Colonic mucosa (tissue), 4 donors: ENCODE results near the gene AFM. TPM values are rescaled to one million over a fixed set of nuclear protein-coding genes. Genes with fewer than 3 reads are reported as not detected.

Experiments used
- DNase-seq: peaks from one replicate; pipeline ENCODE4 v3.0.0-alpha.2; 2020
- H3K27ac ChIP-seq: fragments of 200-600 bp; one replicate; pipeline ENCODE4 v1.8.0; 2021
- H3K27me3 ChIP-seq: fragments of 200-600 bp; one replicate; pipeline ENCODE4 v1.8.0; 2021
- H3K36me3 ChIP-seq: fragments of 200-600 bp; one replicate; pipeline ENCODE4 v1.8.0; 2021
- H3K4me1 ChIP-seq: fragments of 200-600 bp; one replicate; pipeline ENCODE4 v1.8.0; 2021; ENCODE audit warnings: mild to moderate bottlenecking
- H3K4me3 ChIP-seq: fragments of 200-600 bp; one replicate; pipeline ENCODE4 v1.8.0; 2021
- H3K9ac ChIP-seq, 2 donors: one replicate each; pipeline ENCODE4 v1.7.0; 2013; ENCODE audit warnings: control low read depth in 2 of 2, low read depth in 2 of 2, low read length in 2 of 2
- H3K9me3 ChIP-seq: fragments of 200-600 bp; one replicate; pipeline ENCODE4 v1.8.0; 2021
- intact Hi-C: fragments of 100-400 bp; cut with DNase I; formaldehyde crosslinking; loops from one replicate; pipeline ENCODE4 v1.14.1; 2022
- total RNA-seq, 2 donors: library from RNA; stranded (reverse); fragmentation: NEBNext Ultra II Directional in 1 of 2; extraction: Animal tissue kit (Norgen Biotek cat#: 25700) in 1 of 2; gene quantifications; one replicate each; pipeline ENCODE4 v1.2.1, GENCODE V29; 2021
- TF ChIP-seq, protein P1 (sequence below): fragments of 200-600 bp; IDR thresholded peaks from one replicate; pipeline ENCODE4 v1.8.0; 2022; ENCODE audit warnings: antibody characterized with exemption, mild to moderate bottlenecking
- donor health status: healthy.
- donor health status: DM: no; HTN: no; CAD: no.
- donor health status: DM: no; HTN: no; CAD: no.

The AFM gene
- total RNA-seq, 2 donors from 2014 or later = 0.27 TPM; not detected in 1

DNA sequence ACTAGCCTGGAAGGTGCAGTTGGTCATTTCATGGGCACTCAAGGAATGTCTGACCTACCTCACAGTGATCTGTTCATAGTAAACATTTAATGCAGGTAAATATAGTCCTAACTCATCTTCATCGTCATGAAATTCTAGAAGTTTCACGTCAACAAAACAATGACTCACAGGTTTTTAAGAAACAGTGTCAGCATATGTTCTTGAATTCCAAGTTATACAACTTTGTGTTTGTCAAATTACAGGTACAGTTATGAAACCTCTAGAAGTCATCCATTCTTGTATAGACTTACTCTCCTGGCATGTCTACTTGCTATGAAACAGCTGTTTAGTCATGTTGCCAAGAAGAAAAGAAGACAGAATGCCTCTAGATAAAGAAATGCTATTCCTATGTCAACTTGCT is 46.6 kb downstream of the AFM start:
- TF ChIP-seq, protein P1, sequence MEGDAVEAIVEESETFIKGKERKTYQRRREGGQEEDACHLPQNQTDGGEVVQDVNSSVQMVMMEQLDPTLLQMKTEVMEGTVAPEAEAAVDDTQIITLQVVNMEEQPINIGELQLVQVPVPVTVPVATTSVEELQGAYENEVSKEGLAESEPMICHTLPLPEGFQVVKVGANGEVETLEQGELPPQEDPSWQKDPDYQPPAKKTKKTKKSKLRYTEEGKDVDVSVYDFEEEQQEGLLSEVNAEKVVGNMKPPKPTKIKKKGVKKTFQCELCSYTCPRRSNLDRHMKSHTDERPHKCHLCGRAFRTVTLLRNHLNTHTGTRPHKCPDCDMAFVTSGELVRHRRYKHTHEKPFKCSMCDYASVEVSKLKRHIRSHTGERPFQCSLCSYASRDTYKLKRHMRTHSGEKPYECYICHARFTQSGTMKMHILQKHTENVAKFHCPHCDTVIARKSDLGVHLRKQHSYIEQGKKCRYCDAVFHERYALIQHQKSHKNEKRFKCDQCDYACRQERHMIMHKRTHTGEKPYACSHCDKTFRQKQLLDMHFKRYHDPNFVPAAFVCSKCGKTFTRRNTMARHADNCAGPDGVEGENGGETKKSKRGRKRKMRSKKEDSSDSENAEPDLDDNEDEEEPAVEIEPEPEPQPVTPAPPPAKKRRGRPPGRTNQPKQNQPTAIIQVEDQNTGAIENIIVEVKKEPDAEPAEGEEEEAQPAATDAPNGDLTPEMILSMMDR = no peak
- no peak overlapping the region for H3K4me3 ChIP-seq
- H3K27ac ChIP-seq = no peak overlapping the region
- no peaks in the 10 kb centered on the region for H3K9me3 ChIP-seq
- intact Hi-C loops = no loop called here
- H3K36me3 ChIP-seq = no peaks in the 10 kb centered on the region
- no peaks in the 10 kb centered on the region for H3K4me1 ChIP-seq
- DNase-seq = no peak
- no peaks in the 10 kb centered on the region for H3K27me3 ChIP-seq
- no peak overlapping the region for H3K9ac ChIP-seq

DNA sequence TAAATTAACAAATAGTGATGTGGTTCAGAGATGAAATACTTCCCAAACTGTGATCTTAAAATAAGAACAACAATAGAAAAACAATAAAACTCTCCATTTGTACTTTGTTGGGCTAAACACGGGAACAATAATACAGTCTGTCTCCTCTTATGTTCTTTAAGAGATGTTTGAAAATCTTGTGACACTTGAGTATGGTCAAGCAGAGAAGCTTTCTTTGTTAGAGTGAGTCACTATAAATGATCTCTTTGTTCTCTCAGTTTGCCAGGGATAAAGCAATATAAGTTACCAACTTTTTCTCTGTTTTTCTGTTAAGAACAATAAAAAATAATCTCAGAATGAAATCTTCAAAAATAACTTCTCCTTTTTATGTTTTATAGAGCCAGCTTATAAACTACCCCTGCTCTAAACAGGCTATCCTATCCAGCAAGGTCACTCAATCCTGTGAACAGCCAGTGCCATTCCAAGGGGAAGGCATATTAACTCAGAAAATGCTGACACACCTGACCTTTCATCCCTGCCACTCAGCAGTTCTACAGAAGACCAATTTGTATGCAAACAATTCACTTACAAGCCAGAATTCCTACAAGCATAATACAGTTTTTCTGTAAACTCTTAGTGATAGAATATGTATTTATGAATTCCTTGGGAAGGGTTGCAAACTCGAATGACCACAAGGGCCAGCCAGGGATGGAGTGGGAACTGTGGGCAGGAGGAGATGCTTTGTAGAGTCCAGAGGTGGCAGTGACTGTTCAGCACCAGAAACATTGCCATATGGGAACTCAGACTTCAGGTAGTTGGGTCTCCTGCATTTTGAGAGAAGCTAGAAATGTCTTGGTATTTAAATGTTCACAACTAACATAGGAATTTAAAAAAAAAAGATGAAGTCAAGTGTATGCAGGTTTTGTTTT is 52.2 kb downstream of the AFM start:
- intact Hi-C loops = no loop called here
- Histone ChIP-seq H3K27ac (no peak overlapping the region), H3K4me3 (no peak overlapping the region), H3K9me3 (no peaks in the 10 kb centered on the region), H3K27me3 (no peaks in the 10 kb centered on the region), H3K4me1 (no peaks in the 10 kb centered on the region), H3K36me3 (no peaks in the 10 kb centered on the region), H3K9ac (no peak overlapping the region)
- TF ChIP-seq, protein P1 = no peak
- DNase-seq = peak; percentile 24

DNA sequence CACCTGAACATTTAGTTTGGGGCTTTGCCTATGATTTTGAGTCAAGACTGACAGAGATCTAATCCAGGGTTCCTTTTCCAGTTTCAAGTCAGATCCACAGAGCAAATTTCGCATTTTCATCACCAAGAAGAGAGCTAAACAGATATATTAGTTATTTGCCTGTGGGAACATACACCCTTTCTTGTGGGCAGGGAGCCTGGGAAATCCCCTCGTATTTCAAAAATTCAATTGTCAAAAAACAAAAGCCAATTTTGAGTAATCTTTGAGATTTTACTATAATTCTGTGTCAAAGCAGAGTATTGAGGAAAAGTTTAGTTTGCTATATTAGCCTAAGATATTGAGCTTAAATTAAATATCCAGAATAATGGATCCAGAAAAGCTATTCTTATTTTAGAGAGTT is 56.6 kb downstream of the AFM start:
- Histone ChIP-seq H3K27me3 (no peaks in the 10 kb centered on the region), H3K9me3 (no peaks in the 10 kb centered on the region), H3K27ac (no peak overlapping the region), H3K9ac (no peak overlapping the region), H3K36me3 (no peaks in the 10 kb centered on the region), H3K4me3 (no peak overlapping the region), H3K4me1 (no peaks in the 10 kb centered on the region)
- no peak for DNase-seq
- TF ChIP-seq, protein P1 = no peak
- intact Hi-C loops = no loop called here

DNA sequence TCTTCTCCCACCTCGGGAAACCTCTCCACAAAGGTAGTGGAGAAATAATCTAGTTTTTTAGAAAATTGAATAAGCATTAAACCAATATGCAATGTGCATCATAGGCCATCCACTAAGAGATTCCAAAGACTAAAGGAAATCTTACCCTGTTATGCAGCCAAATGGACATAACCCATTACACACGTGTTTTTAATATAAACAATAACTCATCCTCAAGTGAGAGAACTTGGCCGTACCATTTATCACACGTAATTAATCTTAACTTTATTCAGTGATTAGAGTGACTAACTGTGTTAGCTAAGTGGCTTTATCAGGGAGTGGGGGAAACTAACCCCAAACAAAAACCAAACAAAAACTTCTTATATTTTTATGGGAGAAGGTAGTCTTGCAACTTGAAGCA is 57.8 kb downstream of the AFM start:
- Histone ChIP-seq H3K9ac (no peak overlapping the region), H3K27ac (no peak overlapping the region), H3K4me3 (no peak overlapping the region), H3K27me3 (no peaks in the 10 kb centered on the region), H3K9me3 (no peaks in the 10 kb centered on the region), H3K4me1 (no peaks in the 10 kb centered on the region), H3K36me3 (no peaks in the 10 kb centered on the region)
- DNase-seq = no peak
- intact Hi-C loops = no loop called here
- TF ChIP-seq, protein P1 = no peak

DNA sequence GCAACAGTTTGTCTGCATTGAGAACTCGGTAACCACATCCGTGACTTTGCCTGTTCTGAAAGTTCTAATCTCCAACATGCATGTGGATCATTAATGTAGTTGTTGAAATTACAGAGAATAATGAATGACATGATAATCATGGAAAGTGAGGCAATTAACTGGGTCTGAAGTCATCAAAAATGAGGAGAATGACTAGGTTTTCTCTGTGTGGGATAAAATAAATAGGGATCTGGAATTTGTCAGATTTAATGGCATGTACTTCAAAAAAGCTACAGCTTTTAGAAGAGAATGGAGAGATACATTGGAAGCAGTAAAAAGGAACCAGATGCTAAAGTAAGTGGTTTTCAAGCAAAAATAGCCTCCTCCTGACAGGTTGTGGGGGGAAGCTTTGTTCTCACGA is 59.3 kb downstream of the AFM start:
- DNase-seq = no peak
- TF ChIP-seq, protein P1 = no peak
- Histone ChIP-seq H3K4me3 (no peak overlapping the region), H3K36me3 (no peaks in the 10 kb centered on the region), H3K4me1 (no peaks in the 10 kb centered on the region), H3K27ac (no peak overlapping the region), H3K27me3 (no peaks in the 10 kb centered on the region), H3K9me3 (no peaks in the 10 kb centered on the region), H3K9ac (no peak overlapping the region)
- intact Hi-C loops = no loop called here
